Panc1 (cell line): ENCODE results near the gene INO80. TPM values are rescaled to one million over a fixed set of nuclear protein-coding genes. Genes with fewer than 3 reads are reported as not detected.

ENCODE experiments used
- ATAC-seq: fragments of 200-7000 bp; cut with Tn5 transposase; 2 replicates; pipeline ENCODE4 v1.9.1; 2020; ENCODE audit warnings: mild to moderate bottlenecking, moderate library complexity
- BruUV-seq: library from RNA; stranded (reverse); fragments of 400-500 nt; replicated peaks from 2 replicates; lab custom pipeline; 2021; lab: Mats Ljungman, UMichigan
- CTCF ChIA-PET: fragments of 300-600 bp; sonication (Branson Sonifier 250); formaldehyde crosslinking; loops from one replicate; lab custom pipeline; 2022; ENCODE audit warnings: antibody characterized with exemption; lab: Charles Lee
- POLR2A ChIA-PET: fragments of 300-600 bp; sonication (Branson Sonifier 250); formaldehyde crosslinking; loops from one replicate; lab custom pipeline; 2022; ENCODE audit warnings: antibody characterized with exemption; lab: Charles Lee
- DNase-seq: peaks from one replicate; pipeline ENCODE4 v3.0.0-alpha.2; 2010; ENCODE audit warnings: low read depth, low spot score
- H3K27ac ChIP-seq: 2 replicates; pipeline ENCODE4 v1.5.1; 2011; ENCODE audit warnings: mild to moderate bottlenecking, low read length, inconsistent platforms
- H3K27me3 ChIP-seq: fragments of 200-500 bp; sonication (Bioruptor generic); 2 replicates; pipeline ENCODE4 v1.6.0; 2014; ENCODE audit warnings: low read length, inconsistent platforms; ENCODE audit not compliant: control insufficient read depth, insufficient read depth
- H3K36me3 ChIP-seq: fragments of 200-500 bp; sonication (Bioruptor generic); 2 replicates; pipeline ENCODE4 v1.5.1; 2014; ENCODE audit warnings: inconsistent platforms, mild to moderate bottlenecking, low read length, moderate library complexity; ENCODE audit not compliant: control insufficient read depth, insufficient read depth
- H3K4me1 ChIP-seq: 2 replicates; pipeline ENCODE4 v1.5.1; 2011; ENCODE audit warnings: inconsistent platforms, mild to moderate bottlenecking, low read length, moderate library complexity; ENCODE audit not compliant: control insufficient read depth, insufficient read depth
- H3K4me3 ChIP-seq, 2 experiments: 2 replicates each; pipeline ENCODE4 v1.5.1; 2011 to 2012; ENCODE audit warnings: low read depth in 2 of 2, low read length in 2 of 2, mild to moderate bottlenecking in 2 of 2, inconsistent platforms in 1 of 2, moderate library complexity in 1 of 2
- H3K9me3 ChIP-seq: fragments of 200-500 bp; sonication (Bioruptor generic); 2 replicates; pipeline ENCODE4 v1.5.1; 2014; ENCODE audit warnings: low read depth, mild to moderate bottlenecking, inconsistent platforms, low read length, moderate library complexity; ENCODE audit not compliant: control insufficient read depth, insufficient read depth
- POLR2AphosphoS5 ChIP-seq: IDR thresholded peaks from 2 replicates; pipeline ENCODE4 v1.6.1; 2012; ENCODE audit warnings: mild to moderate bottlenecking, low read depth, low read length, moderate library complexity
- SIN3A ChIP-seq: IDR thresholded peaks from 2 replicates; pipeline ENCODE4 v1.6.1; 2012; ENCODE audit warnings: low read depth, mild to moderate bottlenecking, low read length, moderate library complexity, borderline replicate concordance; ENCODE audit not compliant: insufficient read depth
- TCF7L2 ChIP-seq: IDR thresholded peaks from 2 replicates; pipeline ENCODE4 v1.6.1; 2011; ENCODE audit warnings: mild to moderate bottlenecking, low read depth, low read length, inconsistent platforms
- in situ Hi-C: cut with HindIII; loops from 2 replicates; pipeline ENCODE4 v1.10.0; 2016; ENCODE audit warnings: low sequenced_read_pairs, low pct_unique_long_range_greater_than_20kb
- intact Hi-C: fragments of 100-400 bp; cut with micrococcal nuclease; formaldehyde crosslinking; loops from one replicate; pipeline ENCODE4 v1.10.0; 2022; ENCODE audit not compliant: unreplicated experiment
- total RNA-seq: library from RNA; stranded (reverse); gene quantifications from one replicate; pipeline ENCODE4 v1.2.1, GENCODE V29; 2021; ENCODE audit not compliant: unreplicated experiment
- TF ChIP-seq, protein P1 (sequence below), 2 experiments: IDR thresholded peaks; 2 replicates each; pipeline ENCODE4 v1.6.1; 2011 to 2012; ENCODE audit warnings: low read depth in 2 of 2, control low read depth in 1 of 2, low read length in 1 of 2, mild to moderate bottlenecking in 1 of 2, moderate library complexity in 1 of 2; ENCODE audit not compliant: insufficient read depth in 1 of 2
- TF ChIP-seq, protein P2 (sequence below): fragments of 450-650 bp; IDR thresholded peaks from 2 replicates; pipeline ENCODE4 v1.5.1; 2017; ENCODE audit warnings: mild to moderate bottlenecking

The INO80 gene
- total RNA-seq, 1 experiment from 2014 or later: 26.2 TPM

- no peak for TF ChIP-seq POLR2AphosphoS5
- TF ChIP-seq, protein P1, sequence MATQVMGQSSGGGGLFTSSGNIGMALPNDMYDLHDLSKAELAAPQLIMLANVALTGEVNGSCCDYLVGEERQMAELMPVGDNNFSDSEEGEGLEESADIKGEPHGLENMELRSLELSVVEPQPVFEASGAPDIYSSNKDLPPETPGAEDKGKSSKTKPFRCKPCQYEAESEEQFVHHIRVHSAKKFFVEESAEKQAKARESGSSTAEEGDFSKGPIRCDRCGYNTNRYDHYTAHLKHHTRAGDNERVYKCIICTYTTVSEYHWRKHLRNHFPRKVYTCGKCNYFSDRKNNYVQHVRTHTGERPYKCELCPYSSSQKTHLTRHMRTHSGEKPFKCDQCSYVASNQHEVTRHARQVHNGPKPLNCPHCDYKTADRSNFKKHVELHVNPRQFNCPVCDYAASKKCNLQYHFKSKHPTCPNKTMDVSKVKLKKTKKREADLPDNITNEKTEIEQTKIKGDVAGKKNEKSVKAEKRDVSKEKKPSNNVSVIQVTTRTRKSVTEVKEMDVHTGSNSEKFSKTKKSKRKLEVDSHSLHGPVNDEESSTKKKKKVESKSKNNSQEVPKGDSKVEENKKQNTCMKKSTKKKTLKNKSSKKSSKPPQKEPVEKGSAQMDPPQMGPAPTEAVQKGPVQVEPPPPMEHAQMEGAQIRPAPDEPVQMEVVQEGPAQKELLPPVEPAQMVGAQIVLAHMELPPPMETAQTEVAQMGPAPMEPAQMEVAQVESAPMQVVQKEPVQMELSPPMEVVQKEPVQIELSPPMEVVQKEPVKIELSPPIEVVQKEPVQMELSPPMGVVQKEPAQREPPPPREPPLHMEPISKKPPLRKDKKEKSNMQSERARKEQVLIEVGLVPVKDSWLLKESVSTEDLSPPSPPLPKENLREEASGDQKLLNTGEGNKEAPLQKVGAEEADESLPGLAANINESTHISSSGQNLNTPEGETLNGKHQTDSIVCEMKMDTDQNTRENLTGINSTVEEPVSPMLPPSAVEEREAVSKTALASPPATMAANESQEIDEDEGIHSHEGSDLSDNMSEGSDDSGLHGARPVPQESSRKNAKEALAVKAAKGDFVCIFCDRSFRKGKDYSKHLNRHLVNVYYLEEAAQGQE (IDR thresholded peaks at IDR 0.05; ENCODE audit: insufficient read depth in 1 of 2, low read depth in 2 of 2, low read length in 1 of 2): no peak
- no peak for TF ChIP-seq TCF7L2
- TF ChIP-seq, protein P2, sequence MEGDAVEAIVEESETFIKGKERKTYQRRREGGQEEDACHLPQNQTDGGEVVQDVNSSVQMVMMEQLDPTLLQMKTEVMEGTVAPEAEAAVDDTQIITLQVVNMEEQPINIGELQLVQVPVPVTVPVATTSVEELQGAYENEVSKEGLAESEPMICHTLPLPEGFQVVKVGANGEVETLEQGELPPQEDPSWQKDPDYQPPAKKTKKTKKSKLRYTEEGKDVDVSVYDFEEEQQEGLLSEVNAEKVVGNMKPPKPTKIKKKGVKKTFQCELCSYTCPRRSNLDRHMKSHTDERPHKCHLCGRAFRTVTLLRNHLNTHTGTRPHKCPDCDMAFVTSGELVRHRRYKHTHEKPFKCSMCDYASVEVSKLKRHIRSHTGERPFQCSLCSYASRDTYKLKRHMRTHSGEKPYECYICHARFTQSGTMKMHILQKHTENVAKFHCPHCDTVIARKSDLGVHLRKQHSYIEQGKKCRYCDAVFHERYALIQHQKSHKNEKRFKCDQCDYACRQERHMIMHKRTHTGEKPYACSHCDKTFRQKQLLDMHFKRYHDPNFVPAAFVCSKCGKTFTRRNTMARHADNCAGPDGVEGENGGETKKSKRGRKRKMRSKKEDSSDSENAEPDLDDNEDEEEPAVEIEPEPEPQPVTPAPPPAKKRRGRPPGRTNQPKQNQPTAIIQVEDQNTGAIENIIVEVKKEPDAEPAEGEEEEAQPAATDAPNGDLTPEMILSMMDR: no peak
- TF ChIP-seq SIN3A: no peak
- DNase-seq: no peak
- Histone ChIP-seq H3K27me3 (no peaks in the 10 kb centered on the region), H3K4me3 (no peak overlapping the region), H3K27ac (no peak overlapping the region), H3K4me1 (no peaks in the 10 kb centered on the region), H3K9me3 (no peaks in the 10 kb centered on the region), H3K36me3 (peaks cover 21% of the 10 kb centered on the region)
- CTCF ChIA-PET: no interaction called here
- ATAC-seq: no peak
- intact Hi-C loops: no loop called here
- POLR2A ChIA-PET: no interaction called here
- in situ Hi-C loops: no loop called here
- no TSS peak for BruUV-seq
Measured at GRCh38 chr15:40976819-40977218, 139.3 kb downstream of the INO80 start.

- Histone ChIP-seq H3K9me3 (no peaks in the 10 kb centered on the region), H3K27ac (no peak overlapping the region), H3K27me3 (no peaks in the 10 kb centered on the region), H3K4me3 (no peak overlapping the region), H3K4me1 (no peaks in the 10 kb centered on the region), H3K36me3 (peaks cover 11% of the 10 kb centered on the region)
- DNase-seq: no peak
- POLR2A ChIA-PET: no interaction called here
- BruUV-seq: no TSS peak
- ATAC-seq: no peak
- no peak for TF ChIP-seq SIN3A
- TF ChIP-seq, protein P2: no peak
- TF ChIP-seq, protein P1 (IDR thresholded peaks at IDR 0.05; ENCODE audit: insufficient read depth in 1 of 2, low read depth in 2 of 2, low read length in 1 of 2): no peak
- no peak for TF ChIP-seq POLR2AphosphoS5
- TF ChIP-seq TCF7L2: no peak
- intact Hi-C loops (no loop called here), in situ Hi-C loops (no loop called here)
- CTCF ChIA-PET: interaction anchor here (0.7 kb wide), 1 partner anchor 71 kb away, joined by 3 read pairs; no protein-coding TSS in a partner anchor
Measured at GRCh38 chr15:40974879-40975278, 141.2 kb downstream of the INO80 start.
